Smooth muscle cell (in vitro differentiated cells): ENCODE measurements around the gene MAGIX. TPM values are rescaled to one million over a fixed set of nuclear protein-coding genes. Genes with fewer than 3 reads are reported as not detected.
"Not testable (repeated sequence)": the region's sequence is repeated elsewhere in the genome, so short reads cannot be mapped to it uniquely, and the experiment has no call there.

Experiments
- DNase-seq: peaks from one replicate; lab custom pipeline; 2025; ENCODE audit not compliant: unreplicated experiment; lab: John Stamatoyannopoulos, UW
- H2AFZ ChIP-seq: fragments of 200-600 bp; sonication (generic); 2 replicates; pipeline ENCODE4 v1.6.0; 2016; ENCODE audit warnings: antibody characterized with exemption, low read depth, mild to moderate bottlenecking
- H3F3A ChIP-seq: fragments of 200-600 bp; sonication (generic); 2 replicates; pipeline ENCODE4 v1.6.0; 2017; ENCODE audit warnings: antibody characterized with exemption, low read depth
- H3K27ac ChIP-seq: fragments of 200-600 bp; sonication (generic); 2 replicates; pipeline ENCODE4 v1.5.1; 2016; ENCODE audit warnings: low read depth, mild to moderate bottlenecking
- H3K27me3 ChIP-seq: fragments of 200-600 bp; sonication (generic); 2 replicates; pipeline ENCODE4 v1.6.1; 2016; ENCODE audit warnings: low read depth, mild to moderate bottlenecking
- H3K36me3 ChIP-seq: fragments of 200-600 bp; sonication (generic); 2 replicates; pipeline ENCODE4 v1.5.1; 2016; ENCODE audit warnings: low read depth
- H3K4me1 ChIP-seq: fragments of 200-600 bp; sonication (generic); 2 replicates; pipeline ENCODE4 v1.5.1; 2016; ENCODE audit warnings: low read depth
- H3K4me2 ChIP-seq: fragments of 200-600 bp; sonication (generic); 2 replicates; pipeline ENCODE4 v1.6.0; 2016; ENCODE audit warnings: mild to moderate bottlenecking
- H3K4me3 ChIP-seq: fragments of 200-600 bp; sonication (generic); 2 replicates; pipeline ENCODE4 v1.5.1; 2016; ENCODE audit warnings: mild to moderate bottlenecking
- H3K79me2 ChIP-seq: fragments of 200-600 bp; sonication (generic); 2 replicates; pipeline ENCODE4 v1.6.0; 2016; ENCODE audit warnings: low read depth, mild to moderate bottlenecking
- H3K9ac ChIP-seq: fragments of 200-600 bp; sonication (generic); 2 replicates; pipeline ENCODE4 v1.6.0; 2016; ENCODE audit warnings: low read depth
- H3K9me3 ChIP-seq: fragments of 200-600 bp; sonication (generic); replicated peaks from 2 replicates; pipeline ENCODE4 v1.5.1; 2016; ENCODE audit warnings: low read depth
- H4K20me1 ChIP-seq: fragments of 200-600 bp; sonication (generic); 2 replicates; pipeline ENCODE4 v1.6.0; 2016; ENCODE audit warnings: low read depth
- CTCF ChIP-seq: fragments of 200-600 bp; sonication (generic); IDR thresholded peaks from 2 replicates; pipeline ENCODE4 v1.5.1; 2017; ENCODE audit warnings: borderline replicate concordance, mild to moderate bottlenecking, antibody characterized with exemption; ENCODE audit not compliant: insufficient read depth, poor library complexity, severe bottlenecking
- WGBS: methylation state at CpG from one replicate; pipeline ENCODE4 v1.1.7; 2016; ENCODE audit warnings: low lambda C conversion rate; 5-methylcytosine and 5-hydroxymethylcytosine counted together
- polyA plus RNA-seq: library from polyadenylated mRNA; unstranded; fragments of >200 nt; fragmentation: Nextera tagmentation; extraction: Ambion mirVana; gene quantifications from 2 replicates; pipeline ENCODE4 v1.2.1, GENCODE V29; 2016
- total RNA-seq: library from RNA; depleted of rRNA; stranded (reverse); fragments of >200 nt; gene quantifications from 2 replicates; pipeline ENCODE4 v1.2.3, GENCODE V29; 2014

Gene MAGIX
- total and polyA plus RNA-seq, 2 experiments from 2014 or later: 0.45 to 3.8 TPM

- Histone ChIP-seq H3K27me3 (no peaks in the 10 kb centered on the region), H3K27ac (no peak overlapping the region), H3K36me3 (no peaks in the 10 kb centered on the region), H2AFZ (no peak overlapping the region), H3K79me2 (no peaks in the 10 kb centered on the region), H3K4me1 (no peaks in the 10 kb centered on the region), H3K9me3 (no peaks in the 10 kb centered on the region), H3F3A (no peaks in the 10 kb centered on the region), H3K9ac (no peak overlapping the region), H4K20me1 (no peaks in the 10 kb centered on the region), H3K4me2 (no peak overlapping the region), H3K4me3 (no peak overlapping the region)
- 91% methylated on average over 8 of the region's 8 CpGs for WGBS
- no peak for TF ChIP-seq CTCF
- DNase-seq: no peak
These were observed 15.3 kb upstream of the MAGIX start for GRCh38 chrX:49147282-49147681.

GRCh38 chrX:49147936-49148335 is 14.6 kb upstream of the MAGIX start:
- Histone ChIP-seq H3K4me3 (no peak overlapping the region), H3K4me2 (no peak overlapping the region), H3K4me1 (no peaks in the 10 kb centered on the region), H4K20me1 (no peaks in the 10 kb centered on the region), H3K27ac (no peak overlapping the region), H3K79me2 (no peaks in the 10 kb centered on the region), H2AFZ (no peak overlapping the region), H3K27me3 (no peaks in the 10 kb centered on the region), H3K36me3 (no peaks in the 10 kb centered on the region), H3F3A (no peaks in the 10 kb centered on the region), H3K9ac (no peak overlapping the region), H3K9me3 (no peaks in the 10 kb centered on the region)
- no peak for DNase-seq
- WGBS: 84% methylated on average over 13 of the region's 13 CpGs
- TF ChIP-seq CTCF: no peak

GRCh38 chrX:49148390-49149100 is 14.0 kb upstream of the MAGIX start:
- not testable (repeated sequence) for H2AFZ ChIP-seq, H3K9ac ChIP-seq, H3K36me3 ChIP-seq, H3K9me3 ChIP-seq, H3K4me2 ChIP-seq, H3K4me3 ChIP-seq, H3K79me2 ChIP-seq, H3K4me1 ChIP-seq, H3K27ac ChIP-seq, H4K20me1 ChIP-seq, H3K27me3 ChIP-seq, DNase-seq, H3F3A ChIP-seq
- 90% methylated on average over 21 of the region's 21 CpGs for WGBS

GRCh38 chrX:49149291-49149690 is 13.3 kb upstream of the MAGIX start:
- not testable (repeated sequence) for H3K27me3 ChIP-seq, H3K4me1 ChIP-seq, H2AFZ ChIP-seq, H3K36me3 ChIP-seq, H4K20me1 ChIP-seq, H3K27ac ChIP-seq, H3F3A ChIP-seq, H3K79me2 ChIP-seq, H3K9me3 ChIP-seq, H3K4me3 ChIP-seq, H3K4me2 ChIP-seq, H3K9ac ChIP-seq, DNase-seq
- WGBS: 89% methylated on average over 14 of the region's 14 CpGs
